Stimulated activated CD8-positive, alpha-beta memory T cell treated with anti-CD3 and anti-CD28 coated beads, Interleukin-7, amount 100 ng/mL, for 4 hours (primary cell): ENCODE data around the gene SPECC1L.
A peak's percentile ranks its signal among the peaks of the same experiment; 100 is the strongest.

ENCODE experiments used
- DNase-seq, 2 donors: peaks; one replicate each; pipeline ENCODE4 v3.0.0-alpha.2; 2020; ENCODE audit warnings: low read depth in 2 of 2

Gene SPECC1L

GRCh38 chr22:24414523-24414922, 143.9 kb downstream of the SPECC1L start:
- no peak for DNase-seq

DNA sequence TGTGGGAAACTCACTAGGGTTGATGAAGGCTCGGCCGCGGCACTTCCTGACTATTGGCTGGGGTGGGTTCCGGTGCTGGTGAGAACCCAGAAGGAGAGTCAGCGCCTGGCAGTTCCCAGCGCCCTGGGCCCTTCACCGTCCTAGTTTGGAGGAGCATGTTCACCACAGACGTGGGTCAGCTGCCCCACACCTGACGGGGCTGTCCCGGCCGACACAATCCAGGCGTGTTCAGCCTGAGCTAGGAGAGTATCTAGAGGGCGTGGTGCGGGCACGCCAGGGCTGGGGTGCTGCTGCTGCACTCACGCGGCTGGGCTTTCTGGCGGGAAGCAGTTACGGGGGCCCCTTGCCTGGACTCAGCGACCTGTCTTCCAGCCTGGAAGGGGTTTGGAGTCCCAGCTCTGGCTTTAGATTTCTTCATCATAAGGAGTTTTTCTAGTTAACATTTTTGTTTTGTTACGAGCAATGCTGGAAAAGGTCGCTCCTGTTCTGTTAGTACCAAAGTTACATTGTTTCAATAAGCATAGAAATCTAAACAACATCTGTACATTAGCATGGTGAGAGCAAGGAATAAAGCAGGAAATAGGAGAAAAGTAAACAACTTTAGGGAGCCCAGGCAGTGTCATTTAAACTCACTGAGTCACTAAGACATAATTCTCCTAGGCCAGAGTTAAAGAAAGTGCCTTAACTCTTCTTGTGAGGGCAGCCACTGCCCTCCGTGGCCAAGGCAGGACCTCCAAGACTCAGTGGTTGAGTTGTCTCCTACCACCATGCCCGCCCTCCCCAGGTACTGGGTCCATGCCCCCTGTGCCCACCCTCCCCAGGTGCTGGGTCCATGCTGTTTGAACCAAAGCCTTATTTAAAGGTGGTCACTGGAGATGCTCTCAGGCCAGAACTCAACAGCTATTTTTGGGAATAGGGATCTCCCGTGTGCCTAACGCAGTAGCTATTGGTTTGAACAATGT, 144.6 kb downstream of the SPECC1L start:
- DNase-seq: no peak

DNA sequence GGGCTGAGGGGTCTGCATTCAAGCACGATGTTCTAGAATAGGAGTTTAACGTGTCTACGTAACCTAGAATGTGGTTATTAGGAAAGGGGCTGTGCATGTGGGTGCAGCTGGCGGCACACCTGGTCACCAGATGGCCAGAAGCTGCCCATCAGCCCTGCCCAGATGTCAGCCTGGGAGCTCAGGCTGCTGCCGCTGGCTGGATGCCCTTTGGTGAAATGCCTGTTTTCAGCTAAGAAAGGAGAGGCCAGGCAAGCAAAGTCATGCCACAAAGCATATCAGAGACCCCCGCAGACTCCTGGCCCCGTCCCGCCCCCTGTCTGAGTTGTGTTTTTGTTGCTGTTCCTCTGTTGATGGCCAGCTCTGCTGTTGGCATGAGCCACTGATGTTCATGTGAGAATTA, 145.5 kb downstream of the SPECC1L start:
- DNase-seq: no peak

GRCh38 chr22:24416611-24417010, 146.0 kb downstream of the SPECC1L start:
- DNase-seq: no peak

GRCh38 chr22:24417200-24417599, 146.6 kb downstream of the SPECC1L start:
- DNase-seq: no peak

DNA sequence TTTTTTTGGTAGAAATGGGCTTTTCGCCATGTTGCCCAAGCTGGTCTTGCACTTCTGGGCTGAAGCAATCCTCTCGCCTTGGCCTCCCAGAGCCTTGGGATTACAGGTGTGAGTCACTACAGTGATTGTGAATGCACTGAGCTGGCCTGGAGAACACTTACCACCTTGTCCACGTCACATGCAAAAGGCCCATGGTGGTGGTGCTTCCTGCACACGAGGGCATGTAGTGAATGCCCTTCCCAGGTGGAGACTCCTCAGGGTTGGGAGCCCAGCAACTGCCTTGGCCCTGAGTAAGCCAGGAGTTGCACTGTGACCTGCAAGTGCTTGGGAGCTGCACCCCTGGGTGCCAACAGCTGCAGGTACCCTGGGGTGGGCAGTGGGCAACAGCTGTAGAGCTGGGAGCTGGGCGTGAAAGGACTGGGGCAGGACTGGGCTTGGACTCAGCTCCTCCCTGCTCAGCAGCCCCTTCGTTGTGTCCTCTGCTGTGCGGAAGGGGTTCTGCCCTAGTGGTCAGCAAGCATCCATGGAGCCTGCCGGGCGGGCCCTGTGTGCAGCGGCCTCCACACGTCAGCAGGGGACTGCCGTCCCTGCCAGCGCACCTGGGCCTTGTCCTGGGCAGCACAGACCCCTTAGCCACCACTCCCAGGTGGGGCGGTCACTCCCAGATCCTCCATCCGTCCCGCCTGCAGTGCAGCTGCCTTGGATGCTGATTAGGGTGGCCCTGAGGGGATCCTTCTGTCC, 147.4 kb downstream of the SPECC1L start:
- DNase-seq: no peak

DNA sequence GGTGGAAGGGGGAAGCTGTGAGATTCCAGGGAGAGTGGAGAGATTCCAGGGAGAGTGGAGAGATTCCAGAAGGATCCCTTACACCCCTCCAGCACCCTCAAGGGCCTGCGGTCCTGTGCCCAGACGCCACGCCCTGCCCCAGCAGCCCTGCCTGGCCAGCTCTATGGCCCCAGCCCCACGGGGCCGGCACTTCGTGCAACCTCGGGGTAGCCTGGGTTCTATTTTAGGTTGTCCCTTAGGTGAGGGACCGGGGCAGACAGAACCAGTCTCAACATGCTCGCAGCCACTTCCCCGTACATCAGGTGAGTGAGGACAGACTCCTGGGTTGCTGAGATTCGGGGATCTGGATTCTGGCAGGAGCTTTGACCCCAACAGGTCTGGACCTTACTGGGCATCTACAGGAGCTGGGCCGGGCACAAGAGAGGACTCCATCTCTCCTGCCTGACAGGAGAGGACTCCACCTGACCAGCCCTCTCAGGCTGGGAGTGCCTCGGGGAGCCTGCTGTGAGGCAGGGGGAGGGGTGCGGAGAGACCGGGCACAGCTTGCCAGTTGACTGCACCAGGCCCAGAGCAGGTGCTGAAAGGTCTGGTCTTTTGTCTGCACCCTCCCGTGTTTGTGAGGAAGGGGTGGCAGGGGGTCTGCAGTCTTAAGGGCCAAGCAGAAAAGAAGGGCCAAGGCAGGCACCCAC, 148.3 kb downstream of the SPECC1L start:
- no peak for DNase-seq

DNA sequence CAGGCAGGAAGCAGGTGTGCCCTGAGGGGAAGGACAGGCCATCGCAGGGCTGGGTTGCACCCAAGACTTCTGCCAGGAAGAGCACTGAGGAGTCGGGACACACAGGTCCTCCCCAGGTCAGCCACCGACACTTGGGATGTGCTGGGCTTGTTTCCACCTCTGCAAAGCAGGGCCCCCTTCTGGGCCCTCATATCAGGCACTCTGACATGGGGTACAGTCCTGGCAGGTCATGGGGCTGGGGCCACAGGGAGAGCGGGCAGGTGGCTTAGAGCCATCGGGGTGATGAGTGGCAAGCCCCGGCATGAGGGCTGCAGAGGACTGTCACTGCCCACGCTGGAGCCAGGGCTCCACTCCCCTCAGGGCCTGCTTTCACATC, 148.8 kb downstream of the SPECC1L start:
- DNase-seq: no peak

DNA sequence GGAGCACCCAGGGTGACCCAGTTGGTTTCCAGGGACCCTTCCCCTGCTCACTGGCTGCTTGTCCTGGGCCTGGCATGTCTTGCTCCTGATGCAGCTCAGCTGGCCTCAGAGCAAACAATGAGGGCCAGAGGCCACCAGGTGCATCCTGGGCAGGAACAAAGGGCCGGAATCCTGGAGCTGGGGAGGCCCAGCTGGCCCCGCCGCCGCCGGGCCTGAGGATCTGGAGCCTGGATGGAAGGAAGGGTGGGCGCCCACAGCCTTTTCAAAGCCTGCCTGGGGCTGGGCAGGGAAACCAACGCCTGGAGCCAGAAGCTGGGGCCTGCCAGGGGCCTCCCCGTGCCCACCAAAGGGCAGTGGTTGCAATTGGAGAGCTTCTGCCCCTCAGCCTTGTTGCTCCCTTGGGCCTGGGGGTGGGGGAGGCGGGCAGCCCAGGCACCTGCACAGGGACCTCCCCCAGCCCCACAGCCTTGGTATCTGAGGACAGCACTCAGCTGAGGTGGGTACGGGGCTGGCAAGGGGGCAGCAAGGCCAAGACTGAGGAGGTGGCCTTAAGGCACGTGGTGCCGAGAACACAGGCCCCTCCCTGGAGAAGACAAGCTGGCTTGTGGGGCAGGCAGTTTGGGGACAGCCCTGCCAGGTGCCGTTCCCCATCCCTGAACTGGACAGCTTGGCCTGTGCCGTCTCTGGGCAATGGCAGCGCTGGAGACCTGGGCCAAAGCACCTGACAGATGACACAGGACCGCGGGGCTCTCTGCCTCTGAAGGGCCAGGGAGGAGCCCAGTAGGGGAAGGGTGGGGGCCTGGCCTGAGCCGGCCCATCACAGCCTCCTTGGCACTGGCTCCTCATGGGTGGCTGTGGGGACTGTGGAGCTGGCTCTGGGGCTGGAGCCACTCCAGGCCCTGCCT, 149.7 kb downstream of the SPECC1L start:
- DNase-seq: no peak

DNA sequence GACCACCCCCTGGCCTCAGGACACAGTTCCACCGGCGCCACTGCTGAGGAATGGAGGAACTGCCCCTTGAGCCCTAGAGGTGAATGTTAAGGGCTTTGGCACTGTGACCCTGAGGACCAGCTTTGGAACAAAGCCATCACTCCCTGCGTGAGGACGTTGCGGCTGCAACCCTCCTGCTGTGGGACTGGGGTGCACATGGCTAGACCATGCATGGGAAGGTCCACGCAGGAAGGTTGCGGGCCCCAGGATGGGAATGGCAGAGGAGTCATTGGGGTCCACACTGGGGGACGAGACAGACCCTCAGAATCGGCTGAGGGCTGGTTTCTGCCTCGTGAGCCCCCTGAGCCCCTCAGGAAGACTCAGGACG, 150.3 kb downstream of the SPECC1L start:
- DNase-seq: no peak

GRCh38 chr22:24421428-24421931, 150.8 kb downstream of the SPECC1L start:
- no peak for DNase-seq

DNA sequence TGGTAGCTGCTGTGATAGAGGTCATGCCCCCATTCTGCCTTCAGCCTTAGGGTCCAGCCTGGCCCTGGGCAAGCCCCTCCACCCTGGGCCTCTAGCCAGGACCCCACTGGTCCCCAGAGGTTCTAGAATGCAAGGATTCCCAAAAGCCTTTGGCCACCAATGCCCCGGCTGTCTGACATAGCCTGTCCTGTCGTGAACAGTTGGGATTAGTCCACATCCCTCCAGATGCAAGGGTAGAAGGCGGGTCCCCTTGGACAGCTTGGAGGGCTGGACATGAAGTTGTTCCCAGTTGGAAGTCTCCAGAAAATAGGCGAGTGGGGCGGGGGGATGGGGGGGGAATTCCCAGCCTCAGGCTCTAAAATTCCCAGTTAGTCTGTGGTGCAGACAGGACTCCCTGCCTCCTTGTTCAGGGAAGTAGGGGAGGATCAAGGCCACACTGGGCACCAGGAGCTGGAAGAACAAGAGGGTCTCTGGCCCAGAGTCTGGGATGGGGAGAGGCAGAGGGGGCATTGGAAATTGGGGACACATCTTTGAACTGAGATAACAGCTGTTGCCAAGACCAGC, 151.6 kb downstream of the SPECC1L start:
- no peak for DNase-seq

DNA sequence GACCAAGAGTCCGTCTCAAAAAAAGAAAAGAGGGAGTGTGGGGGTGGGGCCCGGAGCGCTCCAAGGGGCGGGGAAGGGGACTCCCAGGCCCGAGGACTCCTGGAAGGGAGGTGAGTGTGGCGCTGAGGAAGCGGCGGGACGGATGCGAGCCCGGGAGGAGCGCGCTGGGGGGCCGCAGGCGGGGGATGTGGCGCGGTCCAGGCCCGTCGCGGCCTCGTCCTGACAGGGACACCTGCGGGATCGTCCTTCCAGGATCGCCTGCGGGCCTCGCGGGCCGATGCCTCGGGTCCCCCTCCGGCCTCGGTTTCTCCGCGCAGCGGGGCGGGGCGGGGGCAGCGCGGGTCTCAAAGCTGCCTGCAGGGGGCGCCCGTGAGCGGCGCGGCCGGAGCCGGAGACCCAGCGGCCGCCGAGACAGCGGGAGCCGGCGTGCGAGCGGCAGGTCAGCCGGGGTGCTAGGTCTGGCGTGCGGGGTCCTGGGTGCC, 152.9 kb downstream of the SPECC1L start:
- DNase-seq: peak in 1 of 2 donors; percentile 41

- DNase-seq: peak in 1 of 2 donors; percentile 38
These were observed 153.6 kb downstream of the SPECC1L start for GRCh38 chr22:24424001-24424900.

- no peak for DNase-seq
These were observed 154.5 kb downstream of the SPECC1L start for GRCh38 chr22:24424901-24425775.

GRCh38 chr22:24426436-24426835, 155.8 kb downstream of the SPECC1L start:
- no peak for DNase-seq

GRCh38 chr22:24426851-24427499, 156.3 kb downstream of the SPECC1L start:
- DNase-seq: no peak
